ENCODE data around the gene SHOX. TPM values are rescaled to one million over a fixed set of nuclear protein-coding genes. Genes with fewer than 3 reads are reported as not detected.
A peak's percentile ranks its signal among the peaks of the same experiment; 100 is the strongest.
"Not testable (repeated sequence)": the region's sequence is repeated elsewhere in the genome, so short reads cannot be mapped to it uniquely, and the experiment has no call there.

The SHOX gene
- total RNA-seq, 1 donor from 2014 or later, result not detected

- DNase-seq (ENCODE audit: low spot score), result no peak
Observed at GRCh38 chrX:621705-622503, 8.7 kb upstream of the SHOX start.

- not testable (repeated sequence) for DNase-seq (ENCODE audit: low spot score)
Observed at GRCh38 chrX:622802-623201, 7.8 kb upstream of the SHOX start.

DNA sequence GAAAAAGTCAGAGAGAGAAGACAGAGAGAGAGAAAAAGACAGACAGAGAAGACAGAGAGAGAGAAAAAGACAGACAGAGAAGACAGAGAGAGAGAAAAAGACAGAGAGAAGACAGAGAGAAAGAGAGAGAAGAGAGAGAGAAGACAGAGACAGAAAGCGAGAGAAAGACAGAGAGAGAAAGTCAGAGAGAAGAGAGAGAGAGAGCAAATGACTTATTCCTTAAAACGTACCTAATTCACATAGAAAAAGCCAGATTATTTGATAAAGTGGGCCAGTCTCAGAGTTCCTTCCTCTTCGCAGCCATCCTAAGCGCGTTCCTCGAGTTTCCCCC, 7.4 kb upstream of the SHOX start:
- no peak for DNase-seq (ENCODE audit: low spot score)

GRCh38 chrX:623599-624315, 6.8 kb upstream of the SHOX start:
- peak; percentile 6 for DNase-seq (ENCODE audit: low spot score)

GRCh38 chrX:625137-625691, 5.4 kb upstream of the SHOX start:
- peak; percentile 2 for DNase-seq (ENCODE audit: low spot score)

GRCh38 chrX:626047-626446, 4.5 kb upstream of the SHOX start:
- not testable (repeated sequence) for DNase-seq (ENCODE audit: low spot score)

DNA sequence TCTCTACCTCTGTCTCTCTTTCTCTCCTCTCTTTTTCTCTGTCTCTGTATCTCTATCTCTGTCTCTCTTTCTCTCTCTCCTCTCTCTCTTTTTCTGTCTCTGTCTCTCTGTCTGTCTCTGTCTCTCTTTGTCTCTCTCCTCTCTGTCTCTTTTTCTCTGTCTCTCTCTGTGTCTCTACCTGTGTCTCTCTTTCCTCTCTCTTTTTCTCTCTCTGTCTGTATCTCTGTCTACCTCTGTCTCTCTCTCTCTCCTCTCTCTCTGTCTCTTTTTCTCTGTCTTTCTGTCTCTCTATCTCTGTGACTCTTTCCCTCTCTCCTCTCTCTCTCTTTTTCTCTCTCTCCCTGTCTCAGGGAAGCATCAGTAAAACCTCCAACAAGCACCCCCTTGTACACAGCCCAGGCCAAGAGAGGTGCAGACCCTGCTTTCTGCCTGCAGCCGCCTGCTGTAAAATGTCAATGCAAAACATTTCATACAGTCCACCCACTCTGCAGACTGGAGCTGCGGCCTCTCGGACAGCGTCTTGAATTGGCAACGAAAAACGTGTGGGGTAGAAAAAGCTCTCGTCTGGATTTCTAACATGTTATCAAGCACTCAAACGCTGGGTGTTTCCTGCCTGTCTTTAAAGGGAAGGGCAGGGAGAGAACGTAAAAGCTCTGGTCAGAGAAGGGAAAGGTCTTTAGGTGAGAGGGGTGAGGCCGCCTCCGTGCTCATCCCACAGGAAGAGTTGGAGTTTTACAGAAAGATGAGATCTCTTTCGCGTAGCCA, 3.7 kb upstream of the SHOX start:
- peak; percentile 1 for DNase-seq (ENCODE audit: low spot score)

DNA sequence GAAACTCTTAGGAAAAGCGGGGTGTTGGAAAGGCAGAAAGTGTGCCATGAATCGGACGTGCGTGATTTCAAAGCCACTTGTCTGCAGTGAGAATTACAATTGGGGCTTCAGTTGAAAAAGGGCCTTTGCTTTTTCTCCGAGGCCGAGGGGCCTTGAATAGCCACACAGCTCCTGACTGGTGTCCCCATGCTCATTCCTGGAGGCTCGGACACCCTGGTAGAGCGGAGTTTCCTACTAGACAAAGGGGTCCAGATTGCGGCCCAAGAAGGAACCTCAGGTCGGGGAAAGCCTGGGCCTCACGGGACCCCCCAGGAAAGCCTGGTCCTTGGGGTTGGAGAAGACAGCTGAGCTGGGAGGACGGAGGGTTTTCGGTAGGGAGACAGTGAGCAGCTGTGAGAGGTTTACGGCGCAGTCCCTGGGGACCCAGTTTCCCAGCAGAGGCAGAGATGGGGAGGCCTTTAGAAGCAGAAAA, 3.0 kb upstream of the SHOX start:
- DNase-seq (ENCODE audit: low spot score), result peak; percentile 3

DNA sequence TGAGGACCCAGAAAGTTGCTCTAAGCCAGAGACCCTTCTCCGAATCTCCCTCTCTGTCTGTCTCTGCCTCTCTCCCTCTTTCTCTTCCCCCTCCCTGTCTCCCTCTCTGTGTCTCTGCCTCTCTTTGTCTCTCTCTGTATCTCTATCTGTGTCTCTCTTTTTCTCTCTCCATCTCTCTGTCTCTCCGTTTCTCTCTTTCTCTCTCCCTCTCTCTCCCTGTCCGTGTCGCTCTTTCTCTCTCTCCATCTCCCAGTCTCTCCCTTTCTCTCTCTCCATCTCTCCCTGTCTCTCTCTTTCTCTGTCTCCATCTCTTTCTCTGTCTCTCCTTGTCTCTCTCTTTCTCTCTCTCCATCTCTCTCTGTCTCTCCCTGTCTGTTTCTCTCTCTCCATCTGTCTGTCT, 2.6 kb upstream of the SHOX start:
- no peak for DNase-seq (ENCODE audit: low spot score)

GRCh38 chrX:629230-630006, 1.2 kb upstream of the SHOX start:
- DNase-seq (ENCODE audit: low spot score), result peak; percentile 3

GRCh38 chrX:630007-630611, 482 bp upstream of the SHOX start:
- DNase-seq (ENCODE audit: low spot score), result no peak

DNA sequence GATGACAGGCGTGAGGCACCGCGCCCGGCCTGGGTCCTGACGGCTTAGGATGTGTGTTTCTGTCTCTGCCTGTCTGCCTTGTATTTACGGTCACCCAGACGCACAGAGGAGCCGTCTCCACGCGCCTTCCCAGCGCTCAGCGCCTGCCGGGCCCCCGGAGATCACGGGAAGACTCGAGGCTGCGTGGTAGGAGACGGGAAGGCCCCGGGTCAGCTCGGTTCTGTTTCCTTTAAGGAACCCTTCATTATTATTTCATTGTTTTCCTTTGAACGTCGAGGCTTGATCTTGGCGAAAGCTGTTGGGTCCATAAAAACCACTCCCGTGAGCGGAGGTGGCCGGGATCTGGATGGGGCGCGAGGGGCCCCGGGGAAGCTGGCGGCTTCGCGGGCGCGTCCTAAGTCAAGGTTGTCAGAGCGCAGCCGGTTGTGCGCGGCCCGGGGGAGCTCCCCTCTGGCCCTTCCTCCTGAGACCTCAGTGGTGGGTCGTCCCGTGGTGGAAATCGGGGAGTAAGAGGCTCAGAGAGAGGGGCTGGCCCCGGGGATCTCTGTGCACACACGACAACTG, 1.3 kb downstream of the SHOX start:
- no peak for DNase-seq (ENCODE audit: low spot score)

GRCh38 chrX:632366-633042, 1.9 kb downstream of the SHOX start:
- DNase-seq (ENCODE audit: low spot score), result no peak

- no peak for DNase-seq (ENCODE audit: low spot score)
Observed at GRCh38 chrX:633043-633984, 2.7 kb downstream of the SHOX start.

DNA sequence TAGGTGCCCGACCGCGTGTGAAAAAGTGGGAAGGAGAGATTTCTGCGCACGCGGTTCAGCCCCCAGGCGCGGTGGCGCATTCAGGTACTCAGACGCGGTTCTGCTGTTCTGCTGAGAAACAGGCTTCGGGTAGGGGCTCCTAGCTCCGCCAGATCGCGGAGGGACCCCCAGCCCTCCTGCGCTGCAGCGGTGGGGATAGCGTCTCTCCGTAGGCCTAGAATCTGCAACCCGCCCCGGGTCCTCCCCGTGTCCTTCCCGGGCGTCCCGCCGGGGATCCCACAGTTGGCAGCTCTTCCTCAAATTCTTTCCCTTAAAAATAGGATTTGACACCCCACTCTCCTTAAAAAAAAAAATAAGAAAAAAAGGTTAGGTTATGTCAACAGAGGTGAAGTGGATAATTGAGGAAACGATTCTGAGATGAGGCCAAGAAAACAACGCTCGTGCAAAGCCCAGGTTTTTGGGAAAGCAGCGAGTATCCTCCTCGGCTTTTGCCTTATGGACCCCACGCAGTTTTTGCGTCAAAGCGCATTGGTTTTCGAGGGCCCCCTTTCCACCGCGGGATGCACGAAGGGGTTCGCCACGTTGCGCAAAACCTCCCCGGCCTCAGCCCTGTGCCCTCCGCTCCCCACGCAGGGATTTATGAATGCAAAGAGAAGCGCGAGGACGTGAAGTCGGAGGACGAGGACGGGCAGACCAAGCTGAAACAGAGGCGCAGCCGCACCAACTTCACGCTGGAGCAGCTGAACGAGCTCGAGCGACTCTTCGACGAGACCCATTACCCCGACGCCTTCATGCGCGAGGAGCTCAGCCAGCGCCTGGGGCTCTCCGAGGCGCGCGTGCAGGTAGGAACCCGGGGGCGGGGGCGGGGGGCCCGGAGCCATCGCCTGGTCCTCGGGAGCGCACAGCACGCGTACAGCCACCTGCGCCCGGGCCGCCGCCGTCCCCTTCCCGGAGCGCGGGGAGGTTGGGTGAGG, 3.7 kb downstream of the SHOX start:
- DNase-seq (ENCODE audit: low spot score), result no peak

GRCh38 chrX:635428-636090, 5.0 kb downstream of the SHOX start:
- DNase-seq (ENCODE audit: low spot score), result no peak
